SU-DHL-6 (cell line): ENCODE results near the gene NID1.

Experiments
- H2AFZ ChIP-seq: fragments of 200-600 bp; sonication (generic); 2 replicates; pipeline ENCODE4 v1.6.1; 2014; ENCODE audit warnings: low read depth, mild to moderate bottlenecking, moderate library complexity, mixed read lengths, antibody characterized with exemption, low read length; ENCODE audit not compliant: severe bottlenecking
- H3F3A ChIP-seq: fragments of 200-600 bp; shearing (Covaris generic); 2 replicates; pipeline ENCODE4 v1.6.0; 2016; ENCODE audit warnings: antibody characterized with exemption, mild to moderate bottlenecking; ENCODE audit not compliant: insufficient read depth
- H3K27ac ChIP-seq: fragments of 200-600 bp; sonication (generic); 2 replicates; pipeline ENCODE4 v1.5.1; 2016; ENCODE audit warnings: low read depth, mild to moderate bottlenecking, low read length, moderate library complexity, mixed read lengths
- H3K27me3 ChIP-seq: fragments of 200-600 bp; sonication (generic), shearing (Covaris generic); 2 replicates; pipeline ENCODE4 v1.6.0; 2014; ENCODE audit warnings: mild to moderate bottlenecking, low read length
- H3K36me3 ChIP-seq: fragments of 200-600 bp; sonication (generic); 2 replicates; pipeline ENCODE4 v1.6.1; 2014; ENCODE audit warnings: mild to moderate bottlenecking, low read length, mixed read lengths
- H3K4me2 ChIP-seq: fragments of 300-600, 200-600 bp; shearing (Covaris generic), sonication (generic); 2 replicates; pipeline ENCODE4 v1.6.0; 2014; ENCODE audit warnings: low read length, low read depth, mild to moderate bottlenecking; ENCODE audit not compliant: poor library complexity, severe bottlenecking
- H3K4me3 ChIP-seq: fragments of 200-600 bp; sonication (generic); 2 replicates; pipeline ENCODE4 v1.5.1; 2014; ENCODE audit warnings: antibody characterized with exemption, low read length, mild to moderate bottlenecking, mixed read lengths; ENCODE audit not compliant: insufficient read depth, poor library complexity, severe bottlenecking
- H3K79me2 ChIP-seq: fragments of 200-600 bp; sonication (generic); 2 replicates; pipeline ENCODE4 v1.6.1; 2014; ENCODE audit warnings: mild to moderate bottlenecking, low read length, moderate library complexity; ENCODE audit not compliant: insufficient read depth
- H3K9ac ChIP-seq: fragments of 200-600 bp; sonication (generic); 2 replicates; pipeline ENCODE4 v1.7.0; 2014; ENCODE audit warnings: mild to moderate bottlenecking, low read length
- H3K9me2 ChIP-seq: fragments of 200-600 bp; sonication (generic); replicated peaks from 2 replicates; pipeline ENCODE4 v1.6.1; 2014; ENCODE audit warnings: low read length; ENCODE audit not compliant: insufficient read depth
- H3K9me3 ChIP-seq: fragments of 200-600 bp; sonication (generic); 2 replicates; pipeline ENCODE4 v1.6.1; 2014; ENCODE audit warnings: low read length, mixed read lengths; ENCODE audit not compliant: insufficient read depth
- H4K20me1 ChIP-seq: fragments of 200-600 bp; sonication (generic); 2 replicates; pipeline ENCODE4 v1.6.1; 2014; ENCODE audit warnings: low read depth, mild to moderate bottlenecking, antibody characterized with exemption, low read length, moderate library complexity, mixed read lengths
- EZH2phosphoT487 ChIP-seq: fragments of 200-600 bp; sonication (generic), shearing (Covaris generic); conservative IDR thresholded peaks from 2 replicates; pipeline ENCODE4 v1.6.1; 2018; ENCODE audit warnings: mild to moderate bottlenecking, antibody characterized with exemption, low read length, moderate library complexity, mixed read lengths
- TF ChIP-seq, protein P1 (sequence below): fragments of 200-600 bp; sonication (generic); IDR thresholded peaks from one replicate; pipeline ENCODE4 v1.5.1; 2017; ENCODE audit warnings: antibody characterized with exemption, mild to moderate bottlenecking, low read length, moderate library complexity; ENCODE audit not compliant: insufficient read depth, poor library complexity, severe bottlenecking

NID1 gene

DNA sequence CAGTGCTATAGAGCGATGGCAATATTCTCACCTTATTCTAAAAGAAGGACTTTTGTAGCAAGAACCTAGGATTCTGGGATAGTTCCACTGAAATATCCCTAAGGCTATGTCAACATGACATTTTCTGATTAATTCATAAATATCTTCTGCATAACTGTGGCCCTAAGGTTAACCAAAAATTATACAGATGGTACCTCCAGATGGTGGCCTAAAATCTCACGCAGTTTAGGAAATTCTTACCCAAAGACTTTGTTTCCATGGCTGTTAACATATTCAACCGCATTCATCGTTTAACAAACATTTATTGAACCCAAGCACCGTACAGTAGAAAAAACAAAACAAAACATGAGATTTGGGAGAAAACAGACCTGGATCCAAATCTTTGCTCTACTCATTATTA lies 19.1 kb downstream of the NID1 start:
- Histone ChIP-seq H3F3A (no peaks in the 10 kb centered on the region), H3K79me2 (no peaks in the 10 kb centered on the region), H3K4me2 (no peak overlapping the region), H3K4me3 (no peak overlapping the region), H3K27me3 (no peaks in the 10 kb centered on the region), H3K9ac (no peak overlapping the region), H4K20me1 (no peaks in the 10 kb centered on the region), H2AFZ (no peak overlapping the region), H3K27ac (no peak overlapping the region), H3K9me3 (no peaks in the 10 kb centered on the region), H3K9me2 (no peaks in the 10 kb centered on the region), H3K36me3 (no peaks in the 10 kb centered on the region)
- TF ChIP-seq EZH2phosphoT487 = no peak
- TF ChIP-seq, protein P1, sequence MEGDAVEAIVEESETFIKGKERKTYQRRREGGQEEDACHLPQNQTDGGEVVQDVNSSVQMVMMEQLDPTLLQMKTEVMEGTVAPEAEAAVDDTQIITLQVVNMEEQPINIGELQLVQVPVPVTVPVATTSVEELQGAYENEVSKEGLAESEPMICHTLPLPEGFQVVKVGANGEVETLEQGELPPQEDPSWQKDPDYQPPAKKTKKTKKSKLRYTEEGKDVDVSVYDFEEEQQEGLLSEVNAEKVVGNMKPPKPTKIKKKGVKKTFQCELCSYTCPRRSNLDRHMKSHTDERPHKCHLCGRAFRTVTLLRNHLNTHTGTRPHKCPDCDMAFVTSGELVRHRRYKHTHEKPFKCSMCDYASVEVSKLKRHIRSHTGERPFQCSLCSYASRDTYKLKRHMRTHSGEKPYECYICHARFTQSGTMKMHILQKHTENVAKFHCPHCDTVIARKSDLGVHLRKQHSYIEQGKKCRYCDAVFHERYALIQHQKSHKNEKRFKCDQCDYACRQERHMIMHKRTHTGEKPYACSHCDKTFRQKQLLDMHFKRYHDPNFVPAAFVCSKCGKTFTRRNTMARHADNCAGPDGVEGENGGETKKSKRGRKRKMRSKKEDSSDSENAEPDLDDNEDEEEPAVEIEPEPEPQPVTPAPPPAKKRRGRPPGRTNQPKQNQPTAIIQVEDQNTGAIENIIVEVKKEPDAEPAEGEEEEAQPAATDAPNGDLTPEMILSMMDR = no peak

DNA sequence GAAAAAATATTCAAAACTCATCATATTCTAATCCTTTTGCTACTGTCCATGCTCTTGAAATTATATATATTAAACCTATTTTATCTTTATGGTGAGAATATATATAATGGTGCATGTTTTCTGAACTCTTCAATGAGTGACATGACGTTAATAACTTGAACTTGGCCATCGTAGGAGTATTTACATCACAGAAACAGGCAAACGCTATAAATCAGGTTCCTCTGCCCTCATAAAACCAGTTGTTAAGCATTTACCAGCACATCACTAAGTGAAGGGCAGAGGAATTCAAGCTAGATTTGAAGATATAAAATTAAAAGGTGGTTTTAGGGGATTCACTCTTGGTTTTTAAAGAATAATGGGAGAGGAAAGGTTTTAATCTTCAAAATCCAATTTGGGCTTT lies 20.5 kb downstream of the NID1 start:
- H3K4me2 ChIP-seq = no peak overlapping the region
- H3F3A ChIP-seq = no peaks in the 10 kb centered on the region
- H3K79me2 ChIP-seq = no peaks in the 10 kb centered on the region
- H4K20me1 ChIP-seq = no peaks in the 10 kb centered on the region
- no peak overlapping the region for H3K9ac ChIP-seq
- H3K27me3 ChIP-seq = no peaks in the 10 kb centered on the region
- no peak for TF ChIP-seq EZH2phosphoT487
- TF ChIP-seq, protein P1 = no peak
- no peaks in the 10 kb centered on the region for H3K36me3 ChIP-seq
- H3K9me2 ChIP-seq = no peaks in the 10 kb centered on the region
- H3K4me3 ChIP-seq = no peak overlapping the region
- no peak overlapping the region for H2AFZ ChIP-seq
- no peak overlapping the region for H3K27ac ChIP-seq
- H3K9me3 ChIP-seq = no peaks in the 10 kb centered on the region

DNA sequence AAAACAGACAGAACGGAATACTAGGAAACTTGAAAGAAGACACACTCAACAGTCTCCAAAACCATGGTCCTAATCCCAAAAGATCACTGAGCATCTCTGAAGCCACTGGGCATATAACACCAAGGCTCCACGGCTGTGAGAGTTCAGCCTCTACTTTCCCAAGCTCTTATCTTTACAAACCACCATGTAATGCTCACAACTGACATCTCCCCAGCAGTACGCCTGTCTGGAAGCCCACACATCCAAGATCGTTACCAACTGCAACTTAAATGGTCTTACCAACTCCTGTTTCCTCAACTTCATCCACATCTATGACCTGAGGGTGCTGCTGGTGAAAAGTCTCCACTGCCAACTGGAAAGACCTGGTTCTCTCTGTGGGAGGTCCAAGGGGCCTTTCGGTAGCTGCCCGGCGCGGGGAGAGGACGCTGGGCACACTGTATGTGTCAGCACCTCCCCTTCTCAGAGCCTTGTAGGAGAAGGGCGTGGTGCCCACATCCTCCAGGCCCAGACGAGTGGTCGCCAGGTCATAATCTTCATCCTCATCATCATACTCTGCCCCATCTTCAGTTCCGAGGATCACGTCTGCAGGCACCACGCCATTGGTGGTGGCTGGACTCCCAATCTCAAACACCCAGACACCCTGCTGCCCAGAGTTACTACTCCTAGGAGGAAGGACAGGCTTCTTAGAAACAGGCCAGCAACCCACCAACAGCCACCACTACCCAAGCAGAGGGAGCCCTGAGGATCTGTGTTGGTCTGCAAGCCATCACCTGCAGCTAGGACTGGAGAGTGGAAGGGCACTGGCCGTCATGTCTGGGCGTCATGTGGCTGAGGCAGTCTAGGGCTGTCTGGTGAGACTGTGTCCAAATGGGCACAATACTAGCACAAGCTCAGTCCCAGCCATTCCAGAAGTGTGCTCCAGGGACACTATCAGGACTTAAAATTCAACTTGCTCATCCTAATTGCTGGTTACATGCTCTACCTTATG lies 23.0 kb downstream of the NID1 start:
- H3K9me3 ChIP-seq = no peaks in the 10 kb centered on the region
- H3K36me3 ChIP-seq = no peaks in the 10 kb centered on the region
- TF ChIP-seq, protein P1 = no peak
- no peak for TF ChIP-seq EZH2phosphoT487

More for the DNA sequence above, 23.0 kb downstream of the NID1 start:
- Histone ChIP-seq H3K79me2 (no peaks in the 10 kb centered on the region), H3K4me2 (no peak overlapping the region), H3K9me2 (no peaks in the 10 kb centered on the region), H3K4me3 (no peak overlapping the region), H3K27ac (no peak overlapping the region), H3K27me3 (no peaks in the 10 kb centered on the region), H4K20me1 (no peaks in the 10 kb centered on the region), H2AFZ (no peak overlapping the region), H3K9ac (no peak overlapping the region), H3F3A (no peaks in the 10 kb centered on the region)
